ENCODE data around the gene SPPL2B. TPM values are rescaled to one million over a fixed set of nuclear protein-coding genes. Genes with fewer than 3 reads are reported as not detected.
"Not testable (repeated sequence)": the region's sequence is repeated elsewhere in the genome, so short reads cannot be mapped to it uniquely, and the experiment has no call there.

The SPPL2B gene
- total RNA-seq, 2 donors from 2014 or later, result 54.0 to 87.1 TPM

- intact Hi-C loops (cut with DNase I), result no loop called here
- peaks cover 0 to 2% of the 10 kb centered on the region in 2 donors for H3K36me3 ChIP-seq
- TF ChIP-seq POLR2A (IDR thresholded peaks at IDR 0.05) (no peak), POLR2AphosphoS5 (IDR thresholded peaks at IDR 0.05) (no peak)
- TF ChIP-seq, protein P1, sequence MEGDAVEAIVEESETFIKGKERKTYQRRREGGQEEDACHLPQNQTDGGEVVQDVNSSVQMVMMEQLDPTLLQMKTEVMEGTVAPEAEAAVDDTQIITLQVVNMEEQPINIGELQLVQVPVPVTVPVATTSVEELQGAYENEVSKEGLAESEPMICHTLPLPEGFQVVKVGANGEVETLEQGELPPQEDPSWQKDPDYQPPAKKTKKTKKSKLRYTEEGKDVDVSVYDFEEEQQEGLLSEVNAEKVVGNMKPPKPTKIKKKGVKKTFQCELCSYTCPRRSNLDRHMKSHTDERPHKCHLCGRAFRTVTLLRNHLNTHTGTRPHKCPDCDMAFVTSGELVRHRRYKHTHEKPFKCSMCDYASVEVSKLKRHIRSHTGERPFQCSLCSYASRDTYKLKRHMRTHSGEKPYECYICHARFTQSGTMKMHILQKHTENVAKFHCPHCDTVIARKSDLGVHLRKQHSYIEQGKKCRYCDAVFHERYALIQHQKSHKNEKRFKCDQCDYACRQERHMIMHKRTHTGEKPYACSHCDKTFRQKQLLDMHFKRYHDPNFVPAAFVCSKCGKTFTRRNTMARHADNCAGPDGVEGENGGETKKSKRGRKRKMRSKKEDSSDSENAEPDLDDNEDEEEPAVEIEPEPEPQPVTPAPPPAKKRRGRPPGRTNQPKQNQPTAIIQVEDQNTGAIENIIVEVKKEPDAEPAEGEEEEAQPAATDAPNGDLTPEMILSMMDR (IDR thresholded peaks at IDR 0.05), result no peak
- no peak overlapping the region for H3K27ac ChIP-seq
- WGBS, result 90% methylated on average over 31 of the region's 31 CpGs
- no peaks in the 10 kb centered on the region for H3K27me3 ChIP-seq (replicated peaks; ENCODE audit: insufficient read depth)
- H3K4me1 ChIP-seq (replicated peaks), result no peaks in the 10 kb centered on the region
- no peak for DNase-seq (ENCODE audit: low spot score)
- H3K4me3 ChIP-seq, result no peak overlapping the region
- no peaks in the 10 kb centered on the region for H3K9me3 ChIP-seq
These were observed 15.0 kb downstream of the SPPL2B start for GRCh38 chr19:2343289-2343982.

DNA sequence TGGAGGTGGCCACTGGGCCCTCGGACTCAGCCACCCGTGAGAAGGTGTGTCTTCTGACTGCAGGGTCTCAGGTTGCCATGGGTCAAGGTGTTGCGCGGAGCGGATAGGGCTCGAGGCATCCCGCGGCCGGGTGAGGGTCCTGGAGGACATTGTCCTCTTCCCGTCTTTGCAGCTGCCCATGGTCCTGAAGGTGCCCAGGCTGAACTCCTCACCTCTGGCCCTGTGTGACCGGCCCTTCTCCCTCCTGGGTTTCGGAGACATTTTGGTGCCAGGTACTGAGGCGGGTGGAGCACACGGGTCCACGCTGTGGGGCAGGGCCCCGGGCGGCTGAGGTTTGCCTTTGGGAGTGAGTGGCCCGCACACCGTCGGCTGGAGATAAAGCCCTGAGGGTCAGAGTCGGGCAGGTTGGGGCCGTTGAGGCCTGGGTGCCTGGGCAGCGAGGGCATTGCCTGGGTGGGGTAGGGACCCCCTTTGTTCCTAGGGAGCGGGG, 15.9 kb downstream of the SPPL2B start:
- H3K27me3 ChIP-seq (replicated peaks; ENCODE audit: insufficient read depth), result no peaks in the 10 kb centered on the region
- H3K36me3 ChIP-seq, result peaks cover 0 to 2% of the 10 kb centered on the region in 2 donors
- intact Hi-C loops (cut with DNase I), result no loop called here
- 94% methylated on average over 23 of the region's 24 CpGs for WGBS
- no peak for TF ChIP-seq POLR2A (IDR thresholded peaks at IDR 0.05)
- TF ChIP-seq, protein P1 (IDR thresholded peaks at IDR 0.05), result no peak
- TF ChIP-seq POLR2AphosphoS5 (IDR thresholded peaks at IDR 0.05), result no peak
- no peaks in the 10 kb centered on the region for H3K9me3 ChIP-seq
- H3K27ac ChIP-seq, result no peak overlapping the region
- H3K4me1 ChIP-seq (replicated peaks), result no peaks in the 10 kb centered on the region
- no peak for DNase-seq (ENCODE audit: low spot score)
- no peak overlapping the region for H3K4me3 ChIP-seq

DNA sequence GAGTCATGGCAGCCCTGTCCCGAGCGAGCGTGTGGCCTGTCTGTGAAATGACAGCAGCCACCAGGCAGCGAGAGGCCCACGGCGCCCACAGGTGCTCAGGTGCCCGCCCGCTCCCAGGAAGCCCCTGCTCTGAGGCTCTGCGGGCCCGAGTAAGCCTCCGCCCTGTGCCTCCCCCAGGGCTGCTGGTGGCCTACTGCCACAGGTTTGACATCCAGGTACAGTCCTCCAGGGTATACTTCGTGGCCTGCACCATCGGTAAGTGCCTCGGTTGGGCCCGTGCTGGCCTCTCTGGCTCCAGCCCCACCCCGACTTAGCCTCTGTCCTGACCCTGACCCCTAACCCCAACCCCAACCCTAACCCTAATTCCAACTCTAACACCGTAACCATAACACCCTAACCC, 16.6 kb downstream of the SPPL2B start:
- Histone ChIP-seq H3K27me3 (replicated peaks; ENCODE audit: insufficient read depth) (no peaks in the 10 kb centered on the region), H3K4me3 (no peak overlapping the region), H3K36me3 (peaks cover 0 to 2% of the 10 kb centered on the region in 2 donors), H3K4me1 (replicated peaks) (no peaks in the 10 kb centered on the region), H3K27ac (no peak overlapping the region), H3K9me3 (no peaks in the 10 kb centered on the region)
- no peak for DNase-seq (ENCODE audit: low spot score)
- TF ChIP-seq, protein P1 (IDR thresholded peaks at IDR 0.05), result no peak
- TF ChIP-seq POLR2A (IDR thresholded peaks at IDR 0.05), result no peak
- no peak for TF ChIP-seq POLR2AphosphoS5 (IDR thresholded peaks at IDR 0.05)
- 94% methylated on average over 17 of the region's 17 CpGs for WGBS
- intact Hi-C loops (cut with DNase I), result no loop called here

GRCh38 chr19:2345794-2346663, 17.5 kb downstream of the SPPL2B start:
- DNase-seq (ENCODE audit: low spot score), result no peak
- Histone ChIP-seq H3K9me3 (no peaks in the 10 kb centered on the region), H3K4me3 (no peak overlapping the region), H3K36me3 (peaks cover 0 to 2% of the 10 kb centered on the region in 2 donors), H3K4me1 (replicated peaks) (no peaks in the 10 kb centered on the region), H3K27ac (no peak overlapping the region), H3K27me3 (replicated peaks; ENCODE audit: insufficient read depth) (no peaks in the 10 kb centered on the region)
- intact Hi-C loops (cut with DNase I), result no loop called here
- TF ChIP-seq POLR2AphosphoS5 (IDR thresholded peaks at IDR 0.05), result no peak
- TF ChIP-seq, protein P1 (IDR thresholded peaks at IDR 0.05), result no peak
- TF ChIP-seq POLR2A (IDR thresholded peaks at IDR 0.05), result no peak
- 61% methylated on average over 25 of the region's 25 CpGs for WGBS

- 89% methylated on average over 24 of the region's 24 CpGs for WGBS
- not testable (repeated sequence) for H3K4me3 ChIP-seq; DNase-seq (ENCODE audit: low spot score)
These were observed 21.3 kb downstream of the SPPL2B start for GRCh38 chr19:2349818-2350217.

More at GRCh38 chr19:2349818-2350217, 21.3 kb downstream of the SPPL2B start:
- H3K36me3 ChIP-seq; H3K27ac ChIP-seq; H3K4me1 ChIP-seq (replicated peaks); H3K9me3 ChIP-seq; intact Hi-C loops (cut with DNase I); H3K27me3 ChIP-seq (replicated peaks; ENCODE audit: insufficient read depth): not testable (repeated sequence)
